Activated T-helper 1 cell treated with anti-CD3 and anti-CD28 coated beads, Interleukin-2, amount 50 U/mL, for 16 hours (primary cell): ENCODE data around the gene EFNA1.

Experiments used
- DNase-seq, 2 donors: peaks; one replicate each; pipeline ENCODE4 v3.0.0-alpha.2; 2020; ENCODE audit warnings: low read depth in 1 of 2, low spot score in 1 of 2

EFNA1 gene

GRCh38 chr1:155124503-155125463, 2.9 kb upstream of the EFNA1 start:
- DNase-seq = no peak

GRCh38 chr1:155125511-155125945, 2.1 kb upstream of the EFNA1 start:
- DNase-seq = no peak

- no peak for DNase-seq
Observed at GRCh38 chr1:155125946-155126555, 1.6 kb upstream of the EFNA1 start.

GRCh38 chr1:155126556-155127104, 1.0 kb upstream of the EFNA1 start:
- no peak for DNase-seq

- no peak for DNase-seq
Observed at GRCh38 chr1:155127967-155128754, 485 bp downstream of the EFNA1 start.

GRCh38 chr1:155128755-155129473, 1.2 kb downstream of the EFNA1 start:
- DNase-seq = no peak

- DNase-seq = no peak
Observed at GRCh38 chr1:155130272-155131006, 2.8 kb downstream of the EFNA1 start.

GRCh38 chr1:155131285-155131684, 3.6 kb downstream of the EFNA1 start:
- no peak for DNase-seq

GRCh38 chr1:155131856-155132255, 4.2 kb downstream of the EFNA1 start:
- no peak for DNase-seq

- DNase-seq = no peak
Observed at GRCh38 chr1:155133799-155134281, 6.2 kb downstream of the EFNA1 start.

GRCh38 chr1:155134322-155134721, 6.6 kb downstream of the EFNA1 start:
- no peak for DNase-seq

GRCh38 chr1:155134880-155135414, 7.3 kb downstream of the EFNA1 start:
- peak in 1 of 2 donors; percentile 60 for DNase-seq

GRCh38 chr1:155135415-155136028, 7.8 kb downstream of the EFNA1 start, which contains the start of gene SLC50A1:
Gene SLC50A1 (plus strand): TSS chr1:155135852. CDS start chr1:155135912, 60 bp downstream.
- peak; percentile 83 to 88 for DNase-seq

- no peak for DNase-seq
Observed at GRCh38 chr1:155136748-155137147, 9.1 kb downstream of the EFNA1 start.

- DNase-seq = no peak
Observed at GRCh38 chr1:155137154-155137949, 9.7 kb downstream of the EFNA1 start.

GRCh38 chr1:155139895-155140629, 12.4 kb downstream of the EFNA1 start, which contains the start of gene DPM3:
Gene DPM3 (minus strand): TSS chr1:155140531. CDS start chr1:155140240, 291 bp downstream.
- peak; percentile 77 to 79 for DNase-seq

GRCh38 chr1:155140630-155140953, 12.9 kb downstream of the EFNA1 start:
- DNase-seq = no peak
